PC-3 (cell line): Measurements from ENCODE around the gene AP3S1.

Source experiments
- CTCF ChIP-seq: fragments of 300-600 bp; sonication (generic); conservative IDR thresholded peaks from 2 replicates; pipeline ENCODE4 v1.5.1; 2017; ENCODE audit warnings: antibody characterized with exemption, low read depth, mild to moderate bottlenecking, low read length
- EZH2 ChIP-seq: fragments of 300-600 bp; sonication (generic); IDR thresholded peaks from one replicate; pipeline ENCODE4 v1.6.1; 2017; ENCODE audit warnings: antibody characterized with exemption, mild to moderate bottlenecking, low read length; ENCODE audit not compliant: unreplicated experiment
- EZH2phosphoT487 ChIP-seq: fragments of 300-600 bp; sonication (generic); IDR thresholded peaks from 2 replicates; pipeline ENCODE4 v1.6.1; 2018; ENCODE audit warnings: mild to moderate bottlenecking, antibody characterized with exemption, low read length, borderline replicate concordance

GRCh38 chr5:115857626-115858349, 16.1 kb downstream of the AP3S1 start:
- TF ChIP-seq CTCF (no peak), EZH2phosphoT487 (no peak), EZH2 (no peak)
